ENCODE data around the gene TMED1.
"Not testable (repeated sequence)": the region's sequence is repeated elsewhere in the genome, so short reads cannot be mapped to it uniquely, and the experiment has no call there.

TMED1 gene, protein sequence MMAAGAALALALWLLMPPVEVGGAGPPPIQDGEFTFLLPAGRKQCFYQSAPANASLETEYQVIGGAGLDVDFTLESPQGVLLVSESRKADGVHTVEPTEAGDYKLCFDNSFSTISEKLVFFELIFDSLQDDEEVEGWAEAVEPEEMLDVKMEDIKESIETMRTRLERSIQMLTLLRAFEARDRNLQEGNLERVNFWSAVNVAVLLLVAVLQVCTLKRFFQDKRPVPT

GRCh38 chr19:10835754-10836478 is at the start of gene TMED1:
Gene TMED1 (minus strand): TSS chr19:10836212. CDS start chr19:10836191, 21 bp downstream.
- peak; percentile 99 for DNase-seq

DNA sequence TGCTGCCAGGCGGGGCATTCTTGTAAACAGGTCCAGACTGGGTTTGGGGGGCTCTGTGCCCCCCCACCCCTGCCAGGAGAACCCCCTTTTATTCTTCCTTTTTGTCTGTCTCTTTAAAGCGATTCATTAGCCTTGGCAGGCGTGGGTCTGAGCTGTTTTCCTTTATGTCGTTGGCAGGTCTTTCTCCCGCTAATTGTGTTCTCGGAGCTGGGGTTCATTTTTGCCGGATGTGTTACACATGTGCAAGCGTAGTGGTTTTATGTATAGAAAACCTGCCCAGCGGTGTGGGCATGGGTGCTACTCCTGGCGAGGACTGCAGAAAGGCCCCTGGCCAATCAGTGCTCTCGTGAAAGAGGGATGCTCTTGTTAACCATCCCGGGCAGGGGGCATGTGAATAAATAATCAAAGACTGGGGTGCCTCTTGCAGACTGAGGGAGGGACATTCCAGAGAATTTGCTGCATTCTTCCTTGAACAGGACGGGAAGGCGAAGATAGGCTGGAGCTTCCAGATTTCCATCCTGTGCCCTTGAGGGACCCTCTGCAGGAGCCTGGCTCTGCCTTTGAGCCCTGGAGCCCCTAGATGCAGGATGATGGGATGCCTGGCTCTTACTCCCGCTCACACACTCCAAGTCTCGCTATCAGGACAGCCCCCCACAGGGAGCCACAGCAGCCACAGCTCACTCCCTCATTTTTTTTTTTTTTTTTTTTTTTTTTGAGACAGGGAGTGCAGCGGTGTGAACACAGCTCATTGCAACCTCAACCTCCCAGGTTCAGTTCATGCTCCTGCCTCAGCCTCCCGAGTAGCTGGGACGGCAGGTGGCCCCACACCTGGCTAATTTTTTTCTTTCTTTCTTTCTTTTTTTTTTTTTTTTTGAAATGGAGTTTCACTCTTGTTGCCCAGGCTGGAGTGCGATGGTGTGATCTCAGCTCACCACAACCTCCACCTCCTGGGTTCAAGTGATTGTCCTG is 49.5 kb upstream of the TMED1 start:
- no peak for DNase-seq

DNA sequence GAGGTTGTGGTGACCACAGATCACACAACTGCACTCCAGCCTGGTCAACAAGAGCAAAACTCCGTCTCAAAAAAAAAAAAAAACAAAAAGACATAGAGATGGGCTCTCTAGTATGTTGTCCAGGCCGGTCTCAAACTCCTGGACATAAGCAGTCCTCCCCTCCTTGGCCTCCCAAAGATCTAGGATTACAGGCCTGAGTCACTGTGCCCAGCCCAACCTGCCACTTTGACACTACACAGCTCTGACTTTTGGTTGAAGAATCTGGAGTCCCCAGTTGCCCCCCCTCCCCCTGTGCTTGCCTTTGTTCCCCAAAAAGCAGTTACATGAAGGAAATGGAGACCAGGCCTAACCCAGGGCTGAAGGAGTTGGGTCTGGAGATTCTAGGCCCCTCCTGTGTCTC is 48.3 kb upstream of the TMED1 start:
- no peak for DNase-seq

- DNase-seq: no peak
These were observed 46.1 kb upstream of the TMED1 start for GRCh38 chr19:10882108-10882457.

DNA sequence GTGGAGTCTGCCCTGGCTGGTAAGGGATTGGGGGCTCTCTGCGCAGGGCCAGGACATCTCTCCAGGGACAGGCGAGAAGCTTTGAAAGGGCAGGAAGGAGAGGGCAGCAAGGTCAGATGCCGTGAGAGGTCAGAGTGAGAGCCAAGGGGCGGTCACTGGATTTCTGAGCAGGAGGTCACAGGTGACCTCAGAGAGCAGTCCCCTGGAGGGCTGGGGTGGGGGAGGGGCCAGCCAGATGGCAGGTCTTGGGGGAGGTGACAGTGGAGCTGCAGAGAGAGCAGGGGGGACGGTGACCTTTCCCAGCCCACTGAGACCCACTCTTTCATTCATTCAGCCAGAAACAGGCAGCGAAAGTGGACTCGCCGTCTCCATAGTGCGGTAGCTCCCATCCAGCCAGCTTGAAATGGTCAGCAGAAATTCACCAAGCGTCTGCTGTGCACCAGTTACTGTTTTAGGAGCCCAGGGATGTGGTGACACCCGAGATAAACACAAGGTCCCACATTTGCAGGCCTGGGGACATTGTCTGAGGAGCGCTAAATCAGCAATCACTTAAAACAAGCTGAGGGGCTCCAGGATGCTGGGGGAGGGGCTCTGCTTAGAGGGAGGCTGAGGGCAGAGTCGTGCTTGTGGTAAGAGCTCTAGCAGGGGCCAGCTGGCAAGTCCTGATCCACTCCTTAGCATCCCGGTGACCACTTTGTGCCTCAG is 45.5 kb upstream of the TMED1 start:
- no peak for DNase-seq

GRCh38 chr19:10878253-10878652 is 42.2 kb upstream of the TMED1 start:
- DNase-seq: no peak

- DNase-seq: not testable (repeated sequence)
These were observed 41.6 kb upstream of the TMED1 start for GRCh38 chr19:10877608-10878007.

DNA sequence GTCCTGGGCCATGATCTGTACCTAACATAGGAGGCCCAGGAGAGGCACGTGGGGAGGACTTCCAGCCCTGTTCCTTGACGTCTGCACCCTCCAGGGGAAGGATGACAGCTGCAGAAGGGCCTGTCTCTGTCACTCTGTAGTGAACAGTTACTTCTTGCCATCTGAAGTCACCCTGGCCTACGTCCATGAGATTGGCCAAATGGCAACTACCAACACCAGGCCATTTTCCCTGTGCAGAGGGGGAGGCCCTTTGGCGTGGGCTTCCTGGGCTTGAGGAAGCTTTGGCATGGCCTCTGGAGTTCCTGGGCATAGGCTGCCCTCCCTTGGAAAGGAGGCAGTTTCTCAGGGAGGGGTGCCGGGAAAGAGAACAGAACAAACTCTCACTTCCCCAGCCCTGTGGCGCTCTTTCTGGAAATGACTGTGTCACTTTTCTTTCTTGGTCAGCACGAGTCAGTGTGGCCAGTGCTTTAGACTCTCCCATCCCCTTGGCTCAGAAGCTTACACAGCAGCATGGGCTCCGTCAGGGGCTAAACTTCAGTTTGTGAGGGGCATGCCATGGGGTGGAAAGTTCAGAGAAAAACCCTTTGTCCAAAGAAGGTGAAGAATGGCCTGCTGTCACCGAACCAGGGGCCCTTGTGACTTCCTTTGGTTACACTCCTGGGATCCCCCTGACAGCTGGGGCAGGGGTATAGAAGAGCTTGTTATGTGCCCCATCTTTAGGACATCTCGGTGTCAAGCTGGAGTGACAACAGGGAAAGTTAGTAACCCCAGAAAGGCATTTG is 40.6 kb upstream of the TMED1 start:
- no peak for DNase-seq

GRCh38 chr19:10874024-10874423 is 38.0 kb upstream of the TMED1 start:
- DNase-seq: no peak

- no peak for DNase-seq
These were observed 36.6 kb upstream of the TMED1 start for GRCh38 chr19:10872546-10873107.

DNA sequence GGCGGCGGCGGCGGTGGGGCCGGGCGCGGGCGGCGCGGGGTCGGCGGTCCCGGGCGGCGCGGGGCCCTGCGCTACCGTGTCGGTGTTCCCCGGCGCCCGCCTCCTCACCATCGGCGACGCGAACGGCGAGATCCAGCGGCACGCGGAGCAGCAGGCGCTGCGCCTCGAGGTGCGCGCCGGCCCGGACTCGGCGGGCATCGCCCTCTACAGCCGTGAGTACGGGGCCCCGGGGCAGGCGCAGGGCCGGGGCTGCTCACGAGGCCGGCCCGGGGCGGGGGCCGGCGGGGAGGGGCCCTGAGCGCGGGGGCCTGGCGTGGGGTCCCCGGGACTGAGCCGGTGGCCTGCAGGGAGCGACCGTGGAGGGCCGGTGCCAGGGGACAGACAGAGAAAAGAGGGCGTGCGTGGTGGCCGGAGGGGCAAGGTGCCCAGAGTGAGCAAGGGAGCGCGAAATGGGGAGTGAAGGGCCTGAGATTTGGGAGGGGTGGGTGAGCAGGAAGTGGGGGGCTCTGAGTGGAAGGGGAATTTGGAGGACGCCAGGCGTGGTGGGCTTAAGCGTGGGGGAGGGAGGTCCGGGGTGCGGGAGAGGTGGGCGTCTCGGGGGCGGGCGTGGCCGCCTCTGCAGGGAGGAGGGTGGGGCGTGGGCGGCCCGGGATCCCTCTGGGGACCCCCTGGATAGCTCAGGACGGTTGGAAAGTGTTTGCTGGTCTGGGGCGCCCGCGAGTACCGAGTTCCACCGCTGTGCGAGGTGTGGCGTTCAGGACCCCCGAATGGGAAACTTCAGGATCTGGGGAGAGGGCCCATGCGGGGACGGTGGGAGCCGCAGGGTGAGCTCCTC is 35.9 kb upstream of the TMED1 start:
- DNase-seq: peak; percentile 75

GRCh38 chr19:10870955-10871603 is 35.1 kb upstream of the TMED1 start, which contains the start of gene CARM1:
Gene CARM1 (plus strand): TSS chr19:10871553. CDS start chr19:10871703, 150 bp downstream.
- DNase-seq: peak; percentile 100

DNA sequence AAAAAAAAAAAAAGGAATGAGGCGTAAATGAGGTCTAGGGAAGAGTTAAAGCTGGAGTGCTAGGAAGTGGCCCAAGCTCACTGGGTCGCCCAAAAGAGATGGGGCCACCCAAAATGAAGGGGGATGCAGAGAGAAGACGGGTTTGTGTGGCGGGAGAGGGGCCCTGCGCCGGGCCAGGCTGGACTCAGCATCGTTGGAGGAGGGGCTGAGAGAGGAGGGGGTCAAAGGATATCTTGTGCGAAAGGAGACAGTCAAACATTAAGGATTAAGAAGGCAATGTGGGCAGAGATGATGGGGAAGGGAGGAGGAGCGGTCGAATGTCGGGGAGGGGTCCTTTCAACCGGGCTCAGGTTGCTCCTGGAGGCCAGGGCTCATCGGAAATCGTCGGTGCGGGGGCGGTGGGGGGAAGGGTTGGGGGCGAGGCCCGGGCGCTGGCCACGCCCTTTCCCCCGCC is 34.5 kb upstream of the TMED1 start:
- DNase-seq: no peak

DNA sequence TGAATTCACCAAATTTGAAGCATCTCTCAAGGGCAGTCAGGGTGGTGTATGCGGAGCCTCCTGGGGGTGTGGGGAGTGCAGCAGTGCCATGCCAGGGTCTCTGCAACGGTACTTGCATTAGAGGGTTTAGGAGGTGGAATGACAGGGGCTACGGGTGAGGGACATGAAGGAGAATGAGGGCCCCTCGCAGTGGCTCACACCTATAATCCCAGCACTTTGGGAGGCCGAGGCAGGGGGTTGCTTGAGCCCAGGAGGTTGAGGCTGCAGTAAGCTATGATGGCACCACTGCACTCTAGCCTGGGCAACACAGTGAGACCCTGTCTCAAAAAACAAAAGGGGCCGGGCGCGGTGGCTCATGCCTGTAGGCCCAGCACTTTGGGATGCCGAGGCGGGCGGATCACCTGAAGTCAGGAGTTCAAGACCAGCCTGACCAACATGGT is 33.9 kb upstream of the TMED1 start:
- DNase-seq: not testable (repeated sequence)

DNA sequence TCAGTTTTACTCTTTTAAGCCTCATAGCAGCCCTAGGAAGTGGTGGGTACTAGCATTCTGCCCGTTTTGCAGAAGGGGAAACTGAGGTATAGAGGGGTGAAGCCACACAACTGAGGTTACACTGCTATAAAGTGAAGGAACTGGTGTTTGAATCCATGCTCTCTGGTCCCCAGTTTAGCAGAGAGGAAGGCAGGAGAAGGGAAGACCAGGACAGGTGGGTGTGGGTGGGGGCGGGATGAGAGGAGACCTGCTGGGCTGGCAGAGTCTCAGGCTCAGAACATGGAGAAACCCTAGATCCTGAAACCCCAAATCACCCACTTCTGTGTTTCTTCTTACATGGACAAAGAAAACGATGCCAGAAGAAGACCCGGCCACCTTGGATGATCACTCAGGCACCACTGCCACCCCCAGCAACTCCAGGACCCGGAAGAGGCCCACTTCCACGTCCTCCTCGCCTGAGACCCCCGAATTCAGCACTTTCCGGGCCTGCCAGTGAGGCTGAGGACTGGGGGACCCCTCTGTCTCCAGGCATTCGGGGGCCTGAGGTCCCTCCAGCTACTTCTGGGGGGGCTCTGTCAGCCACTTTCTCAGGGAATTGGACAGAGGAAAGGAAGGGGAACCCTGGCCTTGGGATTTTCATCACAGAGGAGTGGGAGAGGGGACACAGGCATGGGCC is 33.0 kb upstream of the TMED1 start:
- no peak for DNase-seq

DNA sequence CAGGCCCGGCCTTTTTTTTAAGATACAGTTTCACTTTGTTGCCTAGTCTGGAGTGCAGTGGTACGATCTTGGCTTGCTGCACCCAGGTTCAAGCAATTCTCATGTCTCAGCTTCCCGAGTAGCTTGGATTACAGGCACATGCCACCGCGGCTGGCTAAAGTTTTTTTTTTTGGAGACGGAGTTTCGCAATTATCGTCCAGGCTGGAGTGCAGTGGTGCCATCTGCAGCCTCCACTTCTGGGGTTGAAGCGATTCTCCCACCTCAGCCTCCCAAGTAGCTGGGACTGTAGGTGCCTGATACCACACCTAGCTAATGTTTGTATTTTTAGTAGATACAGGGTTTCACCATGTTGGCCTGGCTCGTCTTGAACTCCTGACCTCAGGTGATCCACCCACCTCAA is 30.5 kb upstream of the TMED1 start:
- DNase-seq: no peak

DNA sequence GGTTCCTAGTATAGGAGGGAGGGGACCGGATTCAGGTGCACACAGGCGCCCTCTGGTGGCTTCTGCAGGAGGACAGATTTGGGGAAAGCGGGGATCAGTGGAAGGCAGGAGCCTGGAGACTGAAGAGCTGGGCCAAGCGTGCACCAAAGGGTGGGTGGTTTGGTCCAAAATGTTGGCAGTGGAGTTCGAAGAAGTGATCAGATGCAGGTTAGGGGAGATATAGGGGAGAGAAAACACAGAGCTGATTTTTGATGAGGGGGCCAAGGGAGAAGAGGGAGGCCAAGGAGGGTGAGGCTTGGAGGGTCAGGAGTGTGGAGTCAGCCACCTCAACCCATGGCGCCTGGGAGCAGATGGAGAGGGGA is 28.5 kb upstream of the TMED1 start:
- peak; percentile 91 for DNase-seq

GRCh38 chr19:10863107-10863717 is 27.2 kb upstream of the TMED1 start:
- no peak for DNase-seq

DNA sequence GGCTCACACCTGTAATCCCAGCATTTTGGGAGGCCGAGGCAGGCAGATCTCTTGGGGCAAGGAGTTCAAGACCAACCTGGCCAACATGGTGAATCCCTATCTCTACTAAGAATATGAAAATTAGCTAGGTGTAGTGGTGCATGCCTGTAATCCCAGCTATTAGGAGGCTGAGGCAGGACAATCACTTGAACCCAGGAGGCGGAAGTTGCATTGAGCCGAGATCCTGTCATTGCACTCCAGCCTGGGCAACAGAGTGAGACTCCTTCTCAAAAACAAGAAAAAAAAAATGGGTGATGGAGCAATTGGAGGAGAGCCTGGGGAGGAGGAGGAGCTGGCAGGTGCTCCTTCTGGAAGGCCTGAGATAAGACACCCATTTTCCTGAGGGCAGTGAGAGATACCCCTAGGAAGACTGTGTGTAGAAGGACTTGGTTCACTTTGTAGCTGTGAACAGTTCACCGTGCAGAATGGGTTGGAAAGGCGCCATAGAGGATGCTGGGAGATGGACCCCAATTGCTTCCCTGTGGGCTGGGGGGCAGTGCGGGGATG is 26.6 kb upstream of the TMED1 start:
- DNase-seq: no peak
